ENCODE results near the gene ADARB1.
A peak's percentile ranks its signal among the peaks of the same experiment; 100 is the strongest.

The ADARB1 gene

DNA sequence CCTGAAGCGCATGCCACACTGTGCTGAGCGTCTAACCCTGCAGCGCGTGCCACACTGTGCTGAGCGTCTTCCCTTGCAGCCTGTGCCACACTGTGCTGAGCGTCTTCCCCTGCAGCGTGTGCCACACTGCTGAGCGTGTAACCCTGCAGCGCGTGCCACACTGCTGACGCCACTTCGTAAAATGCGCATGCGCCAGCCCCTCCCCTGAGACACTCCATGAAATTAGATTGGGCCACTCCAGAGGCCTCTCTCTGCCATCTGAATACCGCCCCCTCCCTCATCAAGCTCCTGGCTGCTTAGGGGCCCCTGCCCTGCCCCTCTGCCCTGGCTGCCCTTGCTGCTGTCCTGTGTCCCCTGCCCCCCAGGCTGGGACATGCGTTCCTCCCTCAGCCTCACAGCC is 128.5 kb downstream of the ADARB1 start:
- Mint-ChIP-seq H3K36me3 (ENCODE audit: low read depth) (peaks cover 20% of the 10 kb centered on the region), H3K27ac (no peak overlapping the region)

DNA sequence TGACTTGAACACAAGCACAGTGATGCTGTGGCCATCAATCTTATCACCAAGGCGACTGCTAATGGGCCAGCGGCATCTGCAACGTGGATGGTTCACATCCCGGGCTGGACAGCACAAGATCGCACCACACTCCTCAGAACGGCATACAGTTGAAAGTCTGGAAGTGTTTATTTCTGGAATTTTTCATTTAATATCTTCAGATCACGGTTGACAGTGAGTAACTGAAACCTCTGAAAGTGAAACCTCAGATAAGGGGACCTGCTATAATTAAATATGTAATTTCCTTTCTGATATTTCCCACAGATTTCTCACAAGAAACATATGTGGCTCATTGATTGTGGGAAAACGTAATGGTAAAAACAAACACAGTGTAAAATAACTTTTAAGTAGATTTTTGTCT is 129.6 kb downstream of the ADARB1 start:
- Mint-ChIP-seq H3K4me3 (no peak overlapping the region), H3K27ac (no peak overlapping the region), H3K27me3 (no peaks in the 10 kb centered on the region), H3K9me3 (no peaks in the 10 kb centered on the region), H3K4me1 (peaks cover 17% of the 10 kb centered on the region), H3K36me3 (ENCODE audit: low read depth) (peaks cover 23% of the 10 kb centered on the region)
- DNase-seq (no peak), ATAC-seq (no peak)

More for the DNA sequence above, 128.5 kb downstream of the ADARB1 start:
- H3K4me1 Mint-ChIP-seq, result peaks cover 6% of the 10 kb centered on the region
- H3K27me3 Mint-ChIP-seq, result no peaks in the 10 kb centered on the region
- H3K9me3 Mint-ChIP-seq, result no peaks in the 10 kb centered on the region
- no peak for DNase-seq
- no peak overlapping the region for H3K4me3 Mint-ChIP-seq
- no peak for ATAC-seq

DNA sequence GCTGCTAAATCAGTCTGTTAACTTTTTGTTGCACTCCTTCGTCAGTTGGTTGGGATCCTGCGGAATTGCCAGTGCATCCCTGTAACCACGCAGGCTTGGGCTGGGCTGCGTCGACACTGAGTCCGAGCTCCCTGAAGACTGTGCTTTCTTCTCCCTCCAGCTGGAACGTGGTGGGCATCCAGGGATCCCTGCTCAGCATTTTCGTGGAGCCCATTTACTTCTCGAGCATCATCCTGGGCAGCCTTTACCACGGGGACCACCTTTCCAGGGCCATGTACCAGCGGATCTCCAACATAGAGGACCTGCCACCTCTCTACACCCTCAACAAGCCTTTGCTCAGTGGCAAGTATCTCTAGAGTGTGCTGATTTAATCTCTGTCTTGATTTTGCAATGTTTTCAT is 130.0 kb downstream of the ADARB1 start:
- Mint-ChIP-seq H3K4me1 (peaks cover 21% of the 10 kb centered on the region), H3K27me3 (no peaks in the 10 kb centered on the region), H3K9me3 (no peaks in the 10 kb centered on the region), H3K27ac (no peak overlapping the region), H3K36me3 (ENCODE audit: low read depth) (peaks cover 23% of the 10 kb centered on the region), H3K4me3 (no peak overlapping the region)
- no peak for ATAC-seq
- no peak for DNase-seq

DNA sequence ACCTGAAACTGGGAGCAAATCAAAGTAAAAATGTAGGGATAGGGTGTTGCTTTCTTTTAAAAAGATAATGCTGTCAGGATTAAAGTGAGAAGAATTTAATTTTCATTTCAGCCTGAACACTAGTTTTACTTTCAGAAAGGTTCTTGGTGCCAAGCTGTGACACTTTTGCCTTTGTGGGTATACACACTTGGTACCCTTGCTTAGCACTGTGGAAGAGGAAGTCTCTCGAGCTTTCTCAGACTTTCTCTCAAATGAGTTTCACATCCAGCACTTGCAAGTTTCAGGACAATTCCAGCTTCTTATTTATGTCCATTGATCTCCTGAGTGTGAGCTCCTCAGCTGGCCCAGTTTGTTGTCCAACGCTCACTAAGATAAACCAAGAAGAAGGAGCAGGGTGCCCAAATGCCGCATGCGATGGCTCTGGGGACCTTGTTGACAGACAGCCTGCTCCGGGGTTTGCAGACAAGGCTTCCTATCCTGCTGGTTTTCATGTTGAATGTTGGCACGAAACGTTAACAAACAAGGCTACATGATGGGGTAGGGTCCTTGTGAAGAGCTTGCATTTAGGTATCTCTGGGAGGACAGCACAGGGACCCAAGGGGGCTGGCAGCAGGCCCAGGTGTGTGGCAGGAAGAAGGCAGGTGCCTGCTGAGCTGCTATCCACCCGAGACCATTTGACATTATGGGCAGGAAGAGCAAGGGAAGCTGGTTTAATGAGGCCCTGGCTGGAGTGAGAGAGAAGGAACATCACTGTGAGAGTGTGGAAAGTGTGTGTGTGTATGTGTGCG is 133.7 kb downstream of the ADARB1 start:
- peak overlapping the region; percentile 40 for H3K27ac Mint-ChIP-seq
- peaks cover 38% of the 10 kb centered on the region for H3K36me3 Mint-ChIP-seq (ENCODE audit: low read depth)
- ATAC-seq (no peak), DNase-seq (no peak)
- peaks cover 25% of the 10 kb centered on the region for H3K4me1 Mint-ChIP-seq
- H3K4me3 Mint-ChIP-seq, result no peak overlapping the region
- H3K27me3 Mint-ChIP-seq, result no peaks in the 10 kb centered on the region
- no peaks in the 10 kb centered on the region for H3K9me3 Mint-ChIP-seq

DNA sequence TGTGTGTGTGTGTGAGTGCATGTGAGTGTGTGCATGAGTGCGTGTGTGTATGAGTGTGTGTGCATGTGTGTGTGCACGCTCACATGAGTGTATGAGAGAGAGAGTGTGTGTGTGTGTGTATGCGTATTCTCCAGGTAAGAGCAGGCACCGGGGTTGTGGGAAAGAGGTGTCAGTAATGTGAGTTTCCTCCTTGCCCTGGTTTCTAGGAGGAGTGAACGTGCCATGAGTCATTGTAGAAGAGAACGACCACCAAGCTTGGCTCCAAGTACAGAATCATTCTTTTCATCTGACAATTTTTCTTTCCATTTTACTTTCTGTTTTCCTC is 134.2 kb downstream of the ADARB1 start:
- H3K4me1 Mint-ChIP-seq, result peaks cover 25% of the 10 kb centered on the region
- H3K4me3 Mint-ChIP-seq, result no peak overlapping the region
- peaks cover 38% of the 10 kb centered on the region for H3K36me3 Mint-ChIP-seq (ENCODE audit: low read depth)
- peak overlapping the region; percentile 40 for H3K27ac Mint-ChIP-seq
- no peaks in the 10 kb centered on the region for H3K27me3 Mint-ChIP-seq
- DNase-seq (no peak), ATAC-seq (peak; percentile 78)
- H3K9me3 Mint-ChIP-seq, result no peaks in the 10 kb centered on the region

DNA sequence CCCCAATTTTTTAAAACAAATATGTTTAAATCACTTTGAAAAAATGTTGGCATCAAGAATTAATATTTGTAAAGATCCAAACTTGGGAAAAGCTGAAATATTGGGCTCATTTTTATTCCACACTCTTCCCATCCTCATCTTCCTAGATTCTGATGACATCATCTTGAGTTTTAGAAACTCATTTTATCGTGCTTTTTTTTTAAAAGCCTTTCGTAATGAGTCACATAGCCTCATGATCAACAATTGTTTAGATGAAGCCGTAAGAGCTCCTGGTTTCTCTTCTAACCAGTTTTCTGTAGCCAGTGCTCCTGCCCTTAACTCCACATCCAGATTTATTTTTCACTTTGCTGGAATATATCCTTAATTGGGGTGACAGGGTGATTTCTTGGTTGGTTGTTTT is 134.7 kb downstream of the ADARB1 start:
- H3K27ac Mint-ChIP-seq, result peak overlapping the region; percentile 40
- ATAC-seq (no peak), DNase-seq (no peak)
- no peak overlapping the region for H3K4me3 Mint-ChIP-seq
- H3K4me1 Mint-ChIP-seq, result peaks cover 25% of the 10 kb centered on the region
- peaks cover 39% of the 10 kb centered on the region for H3K36me3 Mint-ChIP-seq (ENCODE audit: low read depth)
- no peaks in the 10 kb centered on the region for H3K27me3 Mint-ChIP-seq
- no peaks in the 10 kb centered on the region for H3K9me3 Mint-ChIP-seq

GRCh38 chr21:45209685-45210284 is 135.4 kb downstream of the ADARB1 start:
- Mint-ChIP-seq H3K9me3 (no peaks in the 10 kb centered on the region), H3K4me3 (no peak overlapping the region), H3K36me3 (ENCODE audit: low read depth) (peaks cover 38% of the 10 kb centered on the region), H3K27me3 (no peaks in the 10 kb centered on the region), H3K4me1 (peaks cover 25% of the 10 kb centered on the region), H3K27ac (no peak overlapping the region)
- no peak for DNase-seq
- ATAC-seq, result no peak

- H3K4me1 Mint-ChIP-seq, result peaks cover 25% of the 10 kb centered on the region
- no peak for ATAC-seq
- no peaks in the 10 kb centered on the region for H3K27me3 Mint-ChIP-seq
- H3K9me3 Mint-ChIP-seq, result no peaks in the 10 kb centered on the region
- peaks cover 38% of the 10 kb centered on the region for H3K36me3 Mint-ChIP-seq (ENCODE audit: low read depth)
- H3K4me3 Mint-ChIP-seq, result no peak overlapping the region
- no peak for DNase-seq
- no peak overlapping the region for H3K27ac Mint-ChIP-seq
Observed at GRCh38 chr21:45210461-45210983, 136.1 kb downstream of the ADARB1 start.

DNA sequence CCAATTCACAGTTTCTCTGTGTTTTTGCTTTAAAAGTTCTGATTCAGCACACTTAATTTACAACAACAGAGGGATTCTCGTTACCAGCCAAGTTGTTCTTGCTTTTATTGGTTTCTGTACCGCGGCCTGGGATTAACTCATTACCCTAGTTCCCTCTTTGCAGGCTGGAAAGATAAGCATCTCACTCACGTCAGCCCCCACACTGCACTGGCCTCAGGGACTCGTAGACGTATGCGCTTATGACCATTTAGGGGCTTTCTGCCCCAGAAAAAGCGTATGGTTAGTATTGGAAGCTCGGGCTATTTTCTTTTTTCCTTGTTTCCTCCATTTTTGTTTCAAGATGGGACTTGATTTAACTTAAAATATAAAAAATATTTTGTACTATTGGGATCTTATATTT is 137.3 kb downstream of the ADARB1 start:
- Mint-ChIP-seq H3K27ac (no peak overlapping the region), H3K9me3 (peaks cover 7% of the 10 kb centered on the region), H3K36me3 (ENCODE audit: low read depth) (peaks cover 44% of the 10 kb centered on the region), H3K4me3 (no peak overlapping the region), H3K27me3 (no peaks in the 10 kb centered on the region), H3K4me1 (peaks cover 25% of the 10 kb centered on the region)
- DNase-seq (no peak), ATAC-seq (no peak)

- peaks cover 53% of the 10 kb centered on the region for H3K36me3 Mint-ChIP-seq (ENCODE audit: low read depth)
- DNase-seq (no peak), ATAC-seq (no peak)
- H3K27ac Mint-ChIP-seq, result no peak overlapping the region
- H3K27me3 Mint-ChIP-seq, result no peaks in the 10 kb centered on the region
- H3K4me3 Mint-ChIP-seq, result no peak overlapping the region
- peaks cover 23% of the 10 kb centered on the region for H3K9me3 Mint-ChIP-seq
- H3K4me1 Mint-ChIP-seq, result peaks cover 14% of the 10 kb centered on the region
Observed at GRCh38 chr21:45213392-45213791, 139.0 kb downstream of the ADARB1 start.

GRCh38 chr21:45215213-45215612 is 140.8 kb downstream of the ADARB1 start:
- no peak for DNase-seq

DNA sequence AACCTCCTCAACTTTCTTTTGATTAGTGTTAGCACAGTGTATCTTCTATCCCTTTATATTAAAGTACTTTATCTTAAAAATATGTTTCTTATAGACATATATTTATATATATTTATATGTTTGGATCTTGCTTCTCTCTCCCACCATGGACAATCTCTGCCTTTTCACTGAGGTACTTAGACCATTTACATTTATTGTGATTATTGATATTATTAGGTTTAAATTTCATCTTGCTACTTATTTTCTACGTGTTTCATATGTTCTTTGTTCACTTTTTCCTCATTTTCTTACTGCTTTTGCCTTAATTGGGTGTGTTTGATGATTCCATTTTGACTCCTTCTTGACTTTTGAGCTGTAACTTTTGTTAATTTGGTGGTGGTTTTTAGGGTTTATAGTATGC is 142.6 kb downstream of the ADARB1 start:
- peaks cover 23% of the 10 kb centered on the region for H3K9me3 Mint-ChIP-seq
- no peaks in the 10 kb centered on the region for H3K4me1 Mint-ChIP-seq
- no peak for ATAC-seq
- peaks cover 51% of the 10 kb centered on the region for H3K36me3 Mint-ChIP-seq (ENCODE audit: low read depth)
- H3K27me3 Mint-ChIP-seq, result no peaks in the 10 kb centered on the region
- no peak overlapping the region for H3K27ac Mint-ChIP-seq
- no peak overlapping the region for H3K4me3 Mint-ChIP-seq
- no peak for DNase-seq

More at GRCh38 chr21:45215213-45215612, 140.8 kb downstream of the ADARB1 start:
- H3K36me3 Mint-ChIP-seq (ENCODE audit: low read depth), result peaks cover 53% of the 10 kb centered on the region
- ATAC-seq, result no peak
- no peaks in the 10 kb centered on the region for H3K27me3 Mint-ChIP-seq
- peaks cover 23% of the 10 kb centered on the region for H3K9me3 Mint-ChIP-seq
- no peaks in the 10 kb centered on the region for H3K4me1 Mint-ChIP-seq
- no peak overlapping the region for H3K4me3 Mint-ChIP-seq
- H3K27ac Mint-ChIP-seq, result no peak overlapping the region

GRCh38 chr21:45219517-45219916 is 145.1 kb downstream of the ADARB1 start:
- no peak for DNase-seq
- peaks cover 23% of the 10 kb centered on the region for H3K9me3 Mint-ChIP-seq
- no peaks in the 10 kb centered on the region for H3K27me3 Mint-ChIP-seq
- no peak for ATAC-seq
- H3K4me1 Mint-ChIP-seq, result no peaks in the 10 kb centered on the region
- H3K4me3 Mint-ChIP-seq, result no peak overlapping the region
- no peak overlapping the region for H3K27ac Mint-ChIP-seq
- peaks cover 50% of the 10 kb centered on the region for H3K36me3 Mint-ChIP-seq (ENCODE audit: low read depth)

- H3K9me3 Mint-ChIP-seq, result peaks cover 23% of the 10 kb centered on the region
- H3K27ac Mint-ChIP-seq, result no peak overlapping the region
- H3K4me3 Mint-ChIP-seq, result no peak overlapping the region
- peaks cover 47% of the 10 kb centered on the region for H3K36me3 Mint-ChIP-seq (ENCODE audit: low read depth)
- DNase-seq (no peak), ATAC-seq (no peak)
- H3K4me1 Mint-ChIP-seq, result peaks cover 4% of the 10 kb centered on the region
- H3K27me3 Mint-ChIP-seq, result no peaks in the 10 kb centered on the region
Observed at GRCh38 chr21:45220071-45220481, 145.7 kb downstream of the ADARB1 start.

- no peaks in the 10 kb centered on the region for H3K27me3 Mint-ChIP-seq
- DNase-seq, result no peak
- H3K36me3 Mint-ChIP-seq (ENCODE audit: low read depth), result peaks cover 43% of the 10 kb centered on the region
- H3K9me3 Mint-ChIP-seq, result peaks cover 23% of the 10 kb centered on the region
- H3K27ac Mint-ChIP-seq, result no peak overlapping the region
- no peak for ATAC-seq
- no peak overlapping the region for H3K4me3 Mint-ChIP-seq
- H3K4me1 Mint-ChIP-seq, result peaks cover 8% of the 10 kb centered on the region
Observed at GRCh38 chr21:45220714-45221490, 146.5 kb downstream of the ADARB1 start.

All from activated naive CD8-positive, alpha-beta T cell treated with anti-CD3 and anti-CD28 coated beads, Interleukin-2, amount 50 U/mL, for 24 hours (primary cell).